Hepatocyte (in vitro differentiated cells): ENCODE measurements around the gene ASXL1. TPM values are rescaled to one million over a fixed set of nuclear protein-coding genes. Genes with fewer than 3 reads are reported as not detected.

Source experiments
- DNase-seq: peaks from one replicate; pipeline ENCODE4 v3.0.0-alpha.2; 2016; ENCODE audit warnings: low spot score
- H2AFZ ChIP-seq: fragments of 200-600 bp; sonication (generic); 2 replicates; pipeline ENCODE4 v1.6.0; 2016; ENCODE audit warnings: antibody characterized with exemption, mild to moderate bottlenecking
- H3K27ac ChIP-seq: fragments of 200-600 bp; sonication (generic); 2 replicates; pipeline ENCODE4 v1.5.1; 2016; ENCODE audit warnings: mild to moderate bottlenecking
- H3K27me3 ChIP-seq: fragments of 200-600 bp; sonication (generic); 2 replicates; pipeline ENCODE4 v1.6.1; 2016
- H3K36me3 ChIP-seq: fragments of 200-600 bp; sonication (generic); replicated peaks from 2 replicates; pipeline ENCODE4 v1.5.1; 2016; ENCODE audit warnings: low read depth; ENCODE audit not compliant: insufficient read depth
- H3K4me1 ChIP-seq: fragments of 200-600 bp; sonication (generic); 2 replicates; pipeline ENCODE4 v1.5.1; 2016; ENCODE audit warnings: mild to moderate bottlenecking, moderate library complexity; ENCODE audit not compliant: insufficient read depth
- H3K4me2 ChIP-seq: fragments of 200-600 bp; sonication (generic); 2 replicates; pipeline ENCODE4 v1.6.0; 2016
- H3K4me3 ChIP-seq: fragments of 200-600 bp; sonication (generic); 2 replicates; pipeline ENCODE4 v1.5.1; 2016; ENCODE audit warnings: mild to moderate bottlenecking
- H3K79me2 ChIP-seq: fragments of 200-600 bp; sonication (generic); 2 replicates; pipeline ENCODE4 v1.6.0; 2017; ENCODE audit warnings: mild to moderate bottlenecking
- H3K9me2 ChIP-seq: fragments of 200-600 bp; sonication (generic); replicated peaks from 2 replicates; pipeline ENCODE4 v1.6.0; 2017; ENCODE audit warnings: mild to moderate bottlenecking; ENCODE audit not compliant: insufficient read depth
- H3K9me3 ChIP-seq: fragments of 200-600 bp; sonication (generic); 2 replicates; pipeline ENCODE4 v1.5.1; 2016; ENCODE audit warnings: low read depth, mild to moderate bottlenecking
- H4K20me1 ChIP-seq: fragments of 200-600 bp; sonication (generic); 2 replicates; pipeline ENCODE4 v1.6.0; 2016; ENCODE audit warnings: mild to moderate bottlenecking; ENCODE audit not compliant: insufficient read depth, poor library complexity, severe bottlenecking
- EZH2 ChIP-seq: fragments of 200-600 bp; sonication (generic); IDR thresholded peaks from 2 replicates; pipeline ENCODE4 v1.6.1; 2016; ENCODE audit warnings: antibody characterized with exemption, mild to moderate bottlenecking, borderline replicate concordance
- EZH2phosphoT487 ChIP-seq: fragments of 200-600 bp; sonication (generic); IDR thresholded peaks from one replicate; pipeline ENCODE4 v1.6.1; 2018; ENCODE audit warnings: antibody characterized with exemption, mild to moderate bottlenecking, low read depth, moderate library complexity; ENCODE audit not compliant: unreplicated experiment, severe bottlenecking
- WGBS: methylation state at CpG from one replicate; pipeline ENCODE4 v1.1.6; 2016; ENCODE audit warnings: low lambda C conversion rate; ENCODE audit errors: missing lambda C conversion rate; 5-methylcytosine and 5-hydroxymethylcytosine counted together
- polyA plus RNA-seq: library from polyadenylated mRNA; unstranded; fragments of >200 nt; fragmentation: Nextera tagmentation; extraction: Ambion mirVana; gene quantifications from 2 replicates; pipeline ENCODE4 v1.2.1, GENCODE V29; 2016
- total RNA-seq: library from RNA; depleted of rRNA; stranded (reverse); fragments of >200 nt; gene quantifications from 2 replicates; pipeline ENCODE4 v1.2.3, GENCODE V29; 2014
- TF ChIP-seq, protein P1 (sequence below): fragments of 200-600 bp; sonication (generic); IDR thresholded peaks from 2 replicates; pipeline ENCODE4 v1.5.1; 2016; ENCODE audit warnings: antibody characterized with exemption, mild to moderate bottlenecking; ENCODE audit not compliant: poor library complexity

Gene ASXL1
- total and polyA plus RNA-seq, 2 experiments from 2014 or later, result 82.0 to 95.6 TPM

DNA sequence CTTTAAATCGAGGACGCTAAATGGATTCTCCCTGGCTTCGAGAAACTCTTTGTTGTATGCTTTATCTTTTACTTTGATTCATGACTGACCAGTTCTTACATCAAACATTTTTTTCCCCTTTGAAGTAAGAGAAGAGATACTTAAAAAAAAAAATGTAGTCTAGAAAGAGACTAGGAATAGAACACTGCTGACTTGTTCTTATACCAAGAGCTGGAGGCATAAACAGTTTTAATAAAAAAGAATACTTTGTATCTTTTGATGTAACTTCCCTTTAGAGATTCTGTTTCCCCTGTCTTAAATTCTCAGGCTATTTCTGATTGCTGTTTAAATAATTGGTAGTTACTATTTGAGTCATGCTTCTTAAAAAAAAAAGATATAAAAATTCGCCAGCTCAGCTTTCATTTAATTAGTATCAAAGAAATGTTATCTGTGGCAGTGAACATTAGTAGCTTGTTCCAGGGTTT, 4.8 kb downstream of the ASXL1 start:
- no peak for DNase-seq
- Histone ChIP-seq H3K9me2 (no peaks in the 10 kb centered on the region), H3K4me2 (peak overlapping the region; percentile 83), H3K27ac (peak overlapping the region; percentile 6), H3K27me3 (no peaks in the 10 kb centered on the region), H3K79me2 (peaks cover 93% of the 10 kb centered on the region), H2AFZ (no peak overlapping the region), H3K36me3 (no peaks in the 10 kb centered on the region), H3K9me3 (no peaks in the 10 kb centered on the region), H4K20me1 (peaks cover 83% of the 10 kb centered on the region), H3K4me1 (peaks cover 36% of the 10 kb centered on the region), H3K4me3 (no peak overlapping the region)
- TF ChIP-seq, protein P1, sequence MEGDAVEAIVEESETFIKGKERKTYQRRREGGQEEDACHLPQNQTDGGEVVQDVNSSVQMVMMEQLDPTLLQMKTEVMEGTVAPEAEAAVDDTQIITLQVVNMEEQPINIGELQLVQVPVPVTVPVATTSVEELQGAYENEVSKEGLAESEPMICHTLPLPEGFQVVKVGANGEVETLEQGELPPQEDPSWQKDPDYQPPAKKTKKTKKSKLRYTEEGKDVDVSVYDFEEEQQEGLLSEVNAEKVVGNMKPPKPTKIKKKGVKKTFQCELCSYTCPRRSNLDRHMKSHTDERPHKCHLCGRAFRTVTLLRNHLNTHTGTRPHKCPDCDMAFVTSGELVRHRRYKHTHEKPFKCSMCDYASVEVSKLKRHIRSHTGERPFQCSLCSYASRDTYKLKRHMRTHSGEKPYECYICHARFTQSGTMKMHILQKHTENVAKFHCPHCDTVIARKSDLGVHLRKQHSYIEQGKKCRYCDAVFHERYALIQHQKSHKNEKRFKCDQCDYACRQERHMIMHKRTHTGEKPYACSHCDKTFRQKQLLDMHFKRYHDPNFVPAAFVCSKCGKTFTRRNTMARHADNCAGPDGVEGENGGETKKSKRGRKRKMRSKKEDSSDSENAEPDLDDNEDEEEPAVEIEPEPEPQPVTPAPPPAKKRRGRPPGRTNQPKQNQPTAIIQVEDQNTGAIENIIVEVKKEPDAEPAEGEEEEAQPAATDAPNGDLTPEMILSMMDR, result no peak
- TF ChIP-seq EZH2 (no peak), EZH2phosphoT487 (no peak)
- 38% methylated on average over 4 of the region's 4 CpGs for WGBS

DNA sequence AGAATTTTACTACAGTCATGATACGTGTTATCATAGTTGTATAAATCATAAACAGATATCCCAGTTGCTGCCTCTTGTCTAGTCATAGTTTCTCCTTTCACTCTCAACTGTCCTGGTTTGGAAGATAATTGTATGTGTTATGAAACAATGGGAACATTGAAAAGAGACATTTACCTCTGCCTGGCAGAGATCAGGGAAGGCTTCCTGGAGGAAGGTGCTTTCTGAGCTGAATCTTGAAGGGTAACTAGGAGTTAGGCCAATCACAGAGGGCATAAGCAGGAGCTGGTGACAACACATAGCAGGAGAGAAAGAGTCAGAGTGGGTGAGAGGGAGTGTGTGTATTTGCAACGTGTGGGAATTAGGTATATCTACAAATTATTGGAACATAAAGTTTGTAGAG, 5.4 kb downstream of the ASXL1 start:
- 70% methylated on average over 2 of the region's 2 CpGs for WGBS
- Histone ChIP-seq H3K27me3 (no peaks in the 10 kb centered on the region), H3K36me3 (no peaks in the 10 kb centered on the region), H3K4me3 (no peak overlapping the region), H3K79me2 (peaks cover 99% of the 10 kb centered on the region), H3K4me2 (peak overlapping the region; percentile 83), H3K27ac (peak overlapping the region; percentile 6), H3K9me3 (no peaks in the 10 kb centered on the region), H3K9me2 (no peaks in the 10 kb centered on the region), H3K4me1 (peaks cover 42% of the 10 kb centered on the region), H4K20me1 (peaks cover 88% of the 10 kb centered on the region), H2AFZ (no peak overlapping the region)
- TF ChIP-seq EZH2, result no peak
- TF ChIP-seq, protein P1, result no peak
- TF ChIP-seq EZH2phosphoT487, result no peak
- DNase-seq, result no peak

- DNase-seq, result no peak
- Histone ChIP-seq H3K27ac (no peak overlapping the region), H3K27me3 (no peaks in the 10 kb centered on the region), H3K9me2 (no peaks in the 10 kb centered on the region), H3K79me2 (peaks cover 100% of the 10 kb centered on the region), H3K4me3 (no peak overlapping the region), H3K4me2 (no peak overlapping the region), H3K4me1 (peaks cover 54% of the 10 kb centered on the region), H3K9me3 (no peaks in the 10 kb centered on the region), H4K20me1 (peaks cover 95% of the 10 kb centered on the region), H2AFZ (no peak overlapping the region), H3K36me3 (no peaks in the 10 kb centered on the region)
- 86% methylated on average over 7 of the region's 7 CpGs for WGBS
- TF ChIP-seq, protein P1, result no peak
- no peak for TF ChIP-seq EZH2
- TF ChIP-seq EZH2phosphoT487, result no peak
Observed at GRCh38 chr20:32364554-32365208, 6.5 kb downstream of the ASXL1 start.
